CD14-positive monocyte (primary cell): Measurements from ENCODE around the gene TDRD9. TPM values are rescaled to one million over a fixed set of nuclear protein-coding genes. Genes with fewer than 3 reads are reported as not detected.
A peak's percentile ranks its signal among the peaks of the same experiment; 100 is the strongest.

Experiments used
- DNase-seq, 3 donors: peaks; one replicate each; pipeline ENCODE4 v3.0.0-alpha.2; 2011 to 2022
- H2AFZ ChIP-seq: 2 replicates; pipeline ENCODE4 v1.6.0; 2012; ENCODE audit warnings: mild to moderate bottlenecking, low read depth, low read length, inconsistent platforms; ENCODE audit not compliant: insufficient read depth, poor library complexity, severe bottlenecking
- H3K27ac ChIP-seq, 2 donors: 1 replicate in 1 of 2; 2 replicates in 1 of 2; pipeline ENCODE4 v1.5.1; 2012 to 2013; ENCODE audit warnings: low read length in 2 of 2, control low read depth in 1 of 2, inconsistent platforms in 1 of 2, low read depth in 1 of 2, mild to moderate bottlenecking in 1 of 2
- H3K27me3 ChIP-seq, 2 donors: one replicate each; pipeline versions ENCODE4 v1.6.0 to v1.6.1; 2011 to 2013; ENCODE audit warnings: low read length in 2 of 2; ENCODE audit not compliant: control insufficient read depth in 2 of 2, insufficient read depth in 2 of 2
- H3K36me3 ChIP-seq, 2 donors: replicated peaks in 1 of 2; 1 replicate in 1 of 2; 2 replicates in 1 of 2; pipeline versions ENCODE4 v1.5.1 to v1.6.1; 2012 to 2013; ENCODE audit warnings: low read length in 2 of 2, control low read depth in 1 of 2, inconsistent platforms in 1 of 2, mild to moderate bottlenecking in 1 of 2; ENCODE audit not compliant: insufficient read depth in 2 of 2, control insufficient read depth in 1 of 2
- H3K4me1 ChIP-seq, 2 donors: 1 replicate in 1 of 2; 2 replicates in 1 of 2; pipeline versions ENCODE4 v1.5.1 to v1.6.1; 2012 to 2013; ENCODE audit warnings: low read length in 2 of 2, control low read depth in 1 of 2, inconsistent platforms in 1 of 2, mild to moderate bottlenecking in 1 of 2, moderate library complexity in 1 of 2; ENCODE audit not compliant: insufficient read depth in 2 of 2, control insufficient read depth in 1 of 2
- H3K4me2 ChIP-seq: replicated peaks from 2 replicates; pipeline ENCODE3; 2012; ENCODE audit warnings: low read length, moderate library complexity, mild to moderate bottlenecking; ENCODE audit not compliant: poor library complexity, severe bottlenecking; ENCODE audit errors: extremely low read depth
- H3K4me3 ChIP-seq, 3 experiments: fragments of 200-600 bp in 1 of 3; sonication (generic) in 1 of 3; replicated peaks in 1 of 3; 1 replicate in 2 of 3; 2 replicates in 1 of 3; pipeline ENCODE4 v1.5.1; 2011 to 2013; ENCODE audit warnings: low read length in 3 of 3, mild to moderate bottlenecking in 3 of 3, control low read depth in 2 of 3, low read depth in 2 of 3, inconsistent platforms in 1 of 3, moderate library complexity in 1 of 3
- H3K79me2 ChIP-seq: 2 replicates; pipeline ENCODE4 v1.6.0; 2012; ENCODE audit warnings: mild to moderate bottlenecking, control low read depth, inconsistent platforms, low read length, moderate library complexity; ENCODE audit not compliant: insufficient read depth
- H3K9ac ChIP-seq: 2 replicates; pipeline ENCODE4 v1.6.0; 2017; ENCODE audit warnings: low read length, mild to moderate bottlenecking; ENCODE audit not compliant: insufficient read depth, poor library complexity, severe bottlenecking
- H3K9me3 ChIP-seq, 2 donors: replicated peaks in 1 of 2; 1 replicate in 1 of 2; 2 replicates in 1 of 2; pipeline versions ENCODE4 v1.5.1 to v1.6.1; 2012 to 2013; ENCODE audit warnings: low read length in 2 of 2, control low read depth in 1 of 2; ENCODE audit not compliant: control insufficient read depth in 1 of 2, insufficient read depth in 1 of 2
- H4K20me1 ChIP-seq: 2 replicates; pipeline ENCODE4 v1.6.0; 2012; ENCODE audit warnings: mild to moderate bottlenecking, low read length, control low read depth, moderate library complexity; ENCODE audit not compliant: insufficient read depth
- H3K27ac Mint-ChIP-seq, 7 donors: one replicate each; pipeline ENCODE4 v1.8.0; 2020; ENCODE audit warnings: mild to moderate bottlenecking in 7 of 7, mixed read lengths in 7 of 7, moderate library complexity in 6 of 7, inconsistent platforms in 2 of 7
- H3K27me3 Mint-ChIP-seq, 3 donors: one replicate each; pipeline ENCODE4 v1.8.0; 2021 to 2022; ENCODE audit warnings: low read depth in 3 of 3, mild to moderate bottlenecking in 3 of 3, mixed read lengths in 3 of 3, moderate library complexity in 3 of 3, inconsistent platforms in 1 of 3
- H3K36me3 Mint-ChIP-seq, 2 donors: one replicate each; pipeline ENCODE4 v1.8.0; 2020; ENCODE audit warnings: mixed read lengths in 2 of 2, inconsistent platforms in 1 of 2, mild to moderate bottlenecking in 1 of 2
- H3K4me1 Mint-ChIP-seq: one replicate; pipeline ENCODE4 v1.8.0; 2020; ENCODE audit warnings: mild to moderate bottlenecking, mixed read lengths
- H3K4me3 Mint-ChIP-seq, 2 donors: one replicate each; pipeline ENCODE4 v1.8.0; 2020; ENCODE audit warnings: mild to moderate bottlenecking in 2 of 2, mixed read lengths in 2 of 2, moderate library complexity in 1 of 2
- H3K9me3 Mint-ChIP-seq, 7 donors: one replicate each; pipeline ENCODE4 v1.8.0; 2020 to 2022; ENCODE audit warnings: mixed read lengths in 7 of 7, mild to moderate bottlenecking in 6 of 7, moderate library complexity in 6 of 7, inconsistent platforms in 2 of 7
- WGBS: methylation state at CpG from one replicate; pipeline ENCODE4 v1.1.5; 2013; ENCODE audit warnings: missing lambda C conversion rate; ENCODE audit not compliant: insufficient coverage; 5-methylcytosine and 5-hydroxymethylcytosine counted together
- intact Hi-C, 2 donors: fragments of 100-400 bp; cut with micrococcal nuclease; formaldehyde crosslinking; loops; one replicate each; pipeline versions ENCODE4 v1.15.0 to v1.15.1; 2023
- polyA plus RNA-seq, 3 donors: library from polyadenylated mRNA; depleted of rRNA in 1 of 3; unstranded in 2 of 3; stranded (reverse) in 1 of 3; fragments of 300-500 nt in 2 of 3; fragments of >200 nt in 1 of 3; fragmentation: Illumina TruSeq in 2 of 3; gene quantifications; 1 replicate in 2 of 3; 2 replicates in 1 of 3; pipeline ENCODE4 v1.2.3, GENCODE V29; 2012 to 2021
- TF ChIP-seq, protein P1 (sequence below): fragments of 200-600 bp; IDR thresholded peaks from one replicate; pipeline ENCODE4 v1.8.0; 2022; ENCODE audit warnings: antibody characterized with exemption, mild to moderate bottlenecking

Gene TDRD9
- polyA plus RNA-seq, 3 donors: 7.6 to 12.1 (median 11.8) TPM

DNA sequence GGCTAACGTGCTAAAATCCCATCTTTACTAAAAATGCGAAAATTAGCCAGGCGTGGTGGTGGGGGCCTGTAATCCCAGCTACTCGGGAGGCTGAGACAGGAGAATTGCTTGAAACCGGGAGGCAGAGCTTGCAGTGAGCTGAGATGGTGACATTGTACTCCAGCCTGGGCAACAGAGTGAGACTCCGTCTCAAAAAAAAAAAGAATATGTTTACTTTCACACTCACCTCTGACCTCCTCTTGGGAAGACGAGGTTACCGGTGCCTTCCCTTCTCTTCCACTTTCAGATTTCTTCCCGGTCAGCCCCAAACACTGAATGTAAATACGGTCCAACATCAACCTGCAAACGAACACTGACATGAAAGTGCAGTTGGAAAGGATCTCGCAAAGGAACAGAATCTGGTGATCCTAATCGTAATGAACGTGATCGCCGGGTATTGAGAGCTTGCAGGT, 49.1 kb upstream of the TDRD9 start:
- Mint-ChIP-seq H3K4me1 (peaks cover 21% of the 10 kb centered on the region), H3K27me3 (peaks cover 32 to 68% (median 54%) of the 10 kb centered on the region in 3 donors), H3K4me3 (peak overlapping the region; percentile 75 to 81), H3K27ac (no peak overlapping the region), H3K36me3 (no peaks in the 10 kb centered on the region), H3K9me3 (peaks cover 0 to 3% (median 0%) of the 10 kb centered on the region in 7 donors)
- Histone ChIP-seq H3K36me3 (no peaks in the 10 kb centered on the region), H3K4me3 (peak overlapping the region in 1 of 3 experiments; percentile 71), H4K20me1 (no peaks in the 10 kb centered on the region), H3K4me2 (peak overlapping the region; percentile 76), H2AFZ (peak overlapping the region; percentile 80), H3K4me1 (peaks cover 14 to 16% of the 10 kb centered on the region in 2 donors), H3K27ac (no peak overlapping the region), H3K79me2 (no peaks in the 10 kb centered on the region), H3K27me3 (peaks cover 0 to 45% of the 10 kb centered on the region in 2 donors), H3K9me3 (no peaks in the 10 kb centered on the region), H3K9ac (no peak overlapping the region)
- no peak for DNase-seq
- 95% methylated on average over 14 of the region's 16 CpGs for WGBS
- TF ChIP-seq, protein P1, sequence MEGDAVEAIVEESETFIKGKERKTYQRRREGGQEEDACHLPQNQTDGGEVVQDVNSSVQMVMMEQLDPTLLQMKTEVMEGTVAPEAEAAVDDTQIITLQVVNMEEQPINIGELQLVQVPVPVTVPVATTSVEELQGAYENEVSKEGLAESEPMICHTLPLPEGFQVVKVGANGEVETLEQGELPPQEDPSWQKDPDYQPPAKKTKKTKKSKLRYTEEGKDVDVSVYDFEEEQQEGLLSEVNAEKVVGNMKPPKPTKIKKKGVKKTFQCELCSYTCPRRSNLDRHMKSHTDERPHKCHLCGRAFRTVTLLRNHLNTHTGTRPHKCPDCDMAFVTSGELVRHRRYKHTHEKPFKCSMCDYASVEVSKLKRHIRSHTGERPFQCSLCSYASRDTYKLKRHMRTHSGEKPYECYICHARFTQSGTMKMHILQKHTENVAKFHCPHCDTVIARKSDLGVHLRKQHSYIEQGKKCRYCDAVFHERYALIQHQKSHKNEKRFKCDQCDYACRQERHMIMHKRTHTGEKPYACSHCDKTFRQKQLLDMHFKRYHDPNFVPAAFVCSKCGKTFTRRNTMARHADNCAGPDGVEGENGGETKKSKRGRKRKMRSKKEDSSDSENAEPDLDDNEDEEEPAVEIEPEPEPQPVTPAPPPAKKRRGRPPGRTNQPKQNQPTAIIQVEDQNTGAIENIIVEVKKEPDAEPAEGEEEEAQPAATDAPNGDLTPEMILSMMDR: no peak
- intact Hi-C loops: no loop called here

DNA sequence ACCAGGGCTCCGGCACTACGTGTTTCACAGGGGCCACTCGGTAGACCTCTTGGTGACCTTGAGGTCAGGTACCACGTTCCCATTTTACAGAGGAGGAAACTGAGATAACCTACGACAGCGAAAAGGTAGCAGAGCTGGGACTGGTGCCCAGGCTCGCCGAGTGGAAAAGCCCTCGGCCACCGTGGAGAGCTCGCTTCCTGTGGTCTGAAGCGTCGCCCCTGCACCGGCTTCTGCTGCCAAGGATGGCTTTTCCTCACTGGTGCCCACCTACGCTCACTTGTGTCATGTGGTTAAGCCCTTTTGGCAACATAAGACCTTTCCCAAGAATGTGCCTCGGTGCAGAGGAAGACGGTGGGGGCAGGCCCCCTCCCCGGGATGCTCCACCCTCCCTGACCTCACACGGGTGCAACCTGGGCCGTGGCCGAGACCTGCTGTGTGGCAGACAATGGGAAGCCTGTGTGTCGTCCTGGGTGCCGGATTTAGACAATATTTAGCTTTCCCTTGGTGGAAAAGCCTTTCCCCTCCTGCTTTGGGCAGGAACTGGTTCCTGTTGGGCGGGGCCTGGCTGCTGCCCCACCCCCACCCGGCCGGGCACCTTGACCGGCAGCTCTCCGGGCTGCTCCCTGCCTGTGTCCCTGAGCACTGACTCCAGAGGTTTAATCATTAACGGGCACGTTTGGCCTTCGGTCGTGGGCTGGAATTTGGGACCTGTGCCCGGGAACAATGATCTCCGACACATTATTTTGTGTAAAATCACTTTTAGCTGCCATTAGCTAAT, 48.5 kb upstream of the TDRD9 start:
- Histone ChIP-seq H3K9ac (peak overlapping the region; percentile 44), H3K36me3 (no peaks in the 10 kb centered on the region), H3K79me2 (no peaks in the 10 kb centered on the region), H4K20me1 (no peaks in the 10 kb centered on the region), H3K4me3 (peak overlapping the region; percentile 32 to 71 (median 39)), H3K4me1 (peaks cover 14 to 16% of the 10 kb centered on the region in 2 donors), H2AFZ (peak overlapping the region; percentile 80), H3K4me2 (peak overlapping the region; percentile 76), H3K27ac (no peak overlapping the region), H3K27me3 (peaks cover 0 to 45% of the 10 kb centered on the region in 2 donors), H3K9me3 (no peaks in the 10 kb centered on the region)
- Mint-ChIP-seq H3K27me3 (peaks cover 32 to 64% (median 54%) of the 10 kb centered on the region in 3 donors), H3K4me3 (peak overlapping the region; percentile 75 to 81), H3K36me3 (no peaks in the 10 kb centered on the region), H3K4me1 (peaks cover 20% of the 10 kb centered on the region), H3K27ac (peak overlapping the region in 1 of 7 donors; percentile 38), H3K9me3 (peaks cover 0 to 3% (median 0%) of the 10 kb centered on the region in 7 donors)
- intact Hi-C loops: no loop called here
- DNase-seq: peak in 1 of 3 donors; percentile 1
- WGBS: 14% methylated on average over 23 of the region's 34 CpGs
- TF ChIP-seq, protein P1: no peak
